ENCODE data around the gene CPA1.

Gene CPA1

GRCh38 chr7:130337410-130337971 is 42.8 kb upstream of the CPA1 start:
- Histone ChIP-seq H3K9me3 (ENCODE audit: insufficient read depth, low read length) (no peaks in the 10 kb centered on the region), H3K79me2 (ENCODE audit: low read length) (no peaks in the 10 kb centered on the region), H3K27me3 (ENCODE audit: low read depth, low read length) (no peaks in the 10 kb centered on the region; the same call in 1 of the 2 replicates), H3K4me2 (ENCODE audit: low read length) (no peak overlapping the region), H2AFZ (ENCODE audit: low read depth, low read length) (no peak overlapping the region), H3K36me3 (replicated peaks; ENCODE audit: low read depth, low read length) (no peaks in the 10 kb centered on the region), H3K9ac (ENCODE audit: low read length) (no peak overlapping the region), H3K27ac (ENCODE audit: low read length) (no peak overlapping the region), H3K4me3 (ENCODE audit: low read length) (no peak overlapping the region), H4K20me1 (ENCODE audit: insufficient read depth, low read length) (no peaks in the 10 kb centered on the region), H3K4me1 (ENCODE audit: low read length) (no peaks in the 10 kb centered on the region)
- no peak for TF ChIP-seq EZH2phosphoT487 (IDR thresholded peaks at IDR 0.05; ENCODE audit: low read depth)
- no peak for TF ChIP-seq CTCF (IDR thresholded peaks at IDR 0.05; ENCODE audit: low read depth, low read length)

GRCh38 chr7:130338233-130338632 is 42.1 kb upstream of the CPA1 start:
- Histone ChIP-seq H4K20me1 (ENCODE audit: insufficient read depth, low read length) (no peaks in the 10 kb centered on the region), H3K9ac (ENCODE audit: low read length) (no peak overlapping the region), H3K27me3 (ENCODE audit: low read depth, low read length) (no peaks in the 10 kb centered on the region; the same call in 1 of the 2 replicates), H3K79me2 (ENCODE audit: low read length) (no peaks in the 10 kb centered on the region), H2AFZ (ENCODE audit: low read depth, low read length) (no peak overlapping the region), H3K4me1 (ENCODE audit: low read length) (no peaks in the 10 kb centered on the region), H3K27ac (ENCODE audit: low read length) (no peak overlapping the region), H3K36me3 (replicated peaks; ENCODE audit: low read depth, low read length) (no peaks in the 10 kb centered on the region), H3K4me2 (ENCODE audit: low read length) (no peak overlapping the region), H3K9me3 (ENCODE audit: insufficient read depth, low read length) (no peaks in the 10 kb centered on the region), H3K4me3 (ENCODE audit: low read length) (no peak overlapping the region)
- TF ChIP-seq EZH2phosphoT487 (IDR thresholded peaks at IDR 0.05; ENCODE audit: low read depth) (no peak), CTCF (IDR thresholded peaks at IDR 0.05; ENCODE audit: low read depth, low read length) (no peak)

- Histone ChIP-seq H3K36me3 (replicated peaks; ENCODE audit: low read depth, low read length) (no peaks in the 10 kb centered on the region), H3K9ac (ENCODE audit: low read length) (no peak overlapping the region), H3K9me3 (ENCODE audit: insufficient read depth, low read length) (no peaks in the 10 kb centered on the region), H3K79me2 (ENCODE audit: low read length) (no peaks in the 10 kb centered on the region), H3K27me3 (ENCODE audit: low read depth, low read length) (peaks cover 4% of the 10 kb centered on the region), H4K20me1 (ENCODE audit: insufficient read depth, low read length) (no peaks in the 10 kb centered on the region), H3K27ac (ENCODE audit: low read length) (no peak overlapping the region), H3K4me2 (ENCODE audit: low read length) (no peak overlapping the region), H3K4me1 (ENCODE audit: low read length) (no peaks in the 10 kb centered on the region), H3K4me3 (ENCODE audit: low read length) (no peak overlapping the region), H2AFZ (ENCODE audit: low read depth, low read length) (no peak overlapping the region)
- TF ChIP-seq CTCF (IDR thresholded peaks at IDR 0.05; ENCODE audit: low read depth, low read length) (no peak), EZH2phosphoT487 (IDR thresholded peaks at IDR 0.05; ENCODE audit: low read depth) (no peak)
Measured at GRCh38 chr7:130341882-130342281, 38.4 kb upstream of the CPA1 start.

GRCh38 chr7:130342701-130343380 is 37.5 kb upstream of the CPA1 start:
- peaks cover 4% of the 10 kb centered on the region for H3K27me3 ChIP-seq (ENCODE audit: low read depth, low read length)
- H3K79me2 ChIP-seq (ENCODE audit: low read length): no peaks in the 10 kb centered on the region
- no peaks in the 10 kb centered on the region for H4K20me1 ChIP-seq (ENCODE audit: insufficient read depth, low read length)
- no peaks in the 10 kb centered on the region for H3K9me3 ChIP-seq (ENCODE audit: insufficient read depth, low read length)
- TF ChIP-seq CTCF (IDR thresholded peaks at IDR 0.05; ENCODE audit: low read depth, low read length): no peak
- no peak for TF ChIP-seq EZH2phosphoT487 (IDR thresholded peaks at IDR 0.05; ENCODE audit: low read depth)
- H3K27ac ChIP-seq (ENCODE audit: low read length): no peak overlapping the region
- H2AFZ ChIP-seq (ENCODE audit: low read depth, low read length): no peak overlapping the region
- no peaks in the 10 kb centered on the region for H3K36me3 ChIP-seq (replicated peaks; ENCODE audit: low read depth, low read length)
- no peaks in the 10 kb centered on the region for H3K4me1 ChIP-seq (ENCODE audit: low read length)
- no peak overlapping the region for H3K9ac ChIP-seq (ENCODE audit: low read length)
- H3K4me2 ChIP-seq (ENCODE audit: low read length): no peak overlapping the region
- no peak overlapping the region for H3K4me3 ChIP-seq (ENCODE audit: low read length)

Measured in OCI-LY3 (cell line).